ENCODE results near the gene PRMT2.

- TF ChIP-seq, protein P1, sequence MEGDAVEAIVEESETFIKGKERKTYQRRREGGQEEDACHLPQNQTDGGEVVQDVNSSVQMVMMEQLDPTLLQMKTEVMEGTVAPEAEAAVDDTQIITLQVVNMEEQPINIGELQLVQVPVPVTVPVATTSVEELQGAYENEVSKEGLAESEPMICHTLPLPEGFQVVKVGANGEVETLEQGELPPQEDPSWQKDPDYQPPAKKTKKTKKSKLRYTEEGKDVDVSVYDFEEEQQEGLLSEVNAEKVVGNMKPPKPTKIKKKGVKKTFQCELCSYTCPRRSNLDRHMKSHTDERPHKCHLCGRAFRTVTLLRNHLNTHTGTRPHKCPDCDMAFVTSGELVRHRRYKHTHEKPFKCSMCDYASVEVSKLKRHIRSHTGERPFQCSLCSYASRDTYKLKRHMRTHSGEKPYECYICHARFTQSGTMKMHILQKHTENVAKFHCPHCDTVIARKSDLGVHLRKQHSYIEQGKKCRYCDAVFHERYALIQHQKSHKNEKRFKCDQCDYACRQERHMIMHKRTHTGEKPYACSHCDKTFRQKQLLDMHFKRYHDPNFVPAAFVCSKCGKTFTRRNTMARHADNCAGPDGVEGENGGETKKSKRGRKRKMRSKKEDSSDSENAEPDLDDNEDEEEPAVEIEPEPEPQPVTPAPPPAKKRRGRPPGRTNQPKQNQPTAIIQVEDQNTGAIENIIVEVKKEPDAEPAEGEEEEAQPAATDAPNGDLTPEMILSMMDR (IDR thresholded peaks at IDR 0.05) = no peak
- TF ChIP-seq POLR2A (IDR thresholded peaks at IDR 0.05) = no peak
Observed at GRCh38 chr21:46604329-46604974, 31.0 kb upstream of the PRMT2 start.

Data from heart left ventricle (tissue), 13 donors.